Astrocyte of the spinal cord (primary cell): ENCODE results near the gene NEK11.

Experiments
- DNase-seq: peaks from one replicate; pipeline ENCODE4 v3.0.0; 2011; ENCODE audit warnings: low read depth, low spot score
- H3K4me3 ChIP-seq: 2 replicates; pipeline ENCODE4 v1.5.1; 2011; ENCODE audit warnings: low read depth, mild to moderate bottlenecking, low read length, moderate library complexity
- in situ Hi-C: cut with HindIII; loops from 2 replicates; pipeline ENCODE4 v1.10.0; 2017; ENCODE audit warnings: low sequenced_read_pairs
- TF ChIP-seq, protein P1 (sequence below): IDR thresholded peaks from 2 replicates; pipeline ENCODE4 v1.5.1; 2012; ENCODE audit warnings: low read depth, mild to moderate bottlenecking, low read length, inconsistent platforms

The NEK11 gene

DNA sequence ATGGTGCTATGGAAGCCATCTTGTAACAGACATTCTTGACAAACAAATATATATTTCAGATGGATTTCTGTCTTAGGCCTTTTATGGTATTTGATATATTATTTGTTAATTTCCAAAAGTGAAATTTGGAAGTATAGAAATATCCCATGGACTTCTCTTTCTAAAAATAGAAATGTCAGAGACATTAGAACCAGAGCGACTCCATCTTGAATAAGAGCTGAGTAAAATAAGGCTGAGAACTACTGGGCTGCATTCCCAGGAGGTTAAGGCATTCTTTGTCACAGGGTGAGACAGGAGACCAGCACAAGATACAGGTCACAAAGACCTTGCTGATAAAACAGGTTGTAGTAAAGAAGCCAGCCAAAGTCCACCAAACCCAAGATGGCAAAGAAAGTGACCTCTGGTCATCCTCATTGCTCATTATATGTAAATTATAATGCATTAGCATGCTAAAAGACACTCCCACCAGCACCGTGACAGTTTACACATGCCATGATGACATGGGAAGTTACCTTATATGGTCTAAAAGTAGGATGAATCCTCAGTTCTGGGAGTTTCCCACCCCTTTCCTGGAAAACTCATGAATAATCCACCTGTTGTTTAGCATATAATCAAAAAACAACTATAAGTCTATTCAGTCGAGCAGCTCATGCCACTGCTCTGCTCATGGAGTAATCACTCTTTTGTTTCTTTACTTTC is 146.0 kb downstream of the NEK11 start:
- no peak overlapping the region for H3K4me3 ChIP-seq
- TF ChIP-seq, protein P1, sequence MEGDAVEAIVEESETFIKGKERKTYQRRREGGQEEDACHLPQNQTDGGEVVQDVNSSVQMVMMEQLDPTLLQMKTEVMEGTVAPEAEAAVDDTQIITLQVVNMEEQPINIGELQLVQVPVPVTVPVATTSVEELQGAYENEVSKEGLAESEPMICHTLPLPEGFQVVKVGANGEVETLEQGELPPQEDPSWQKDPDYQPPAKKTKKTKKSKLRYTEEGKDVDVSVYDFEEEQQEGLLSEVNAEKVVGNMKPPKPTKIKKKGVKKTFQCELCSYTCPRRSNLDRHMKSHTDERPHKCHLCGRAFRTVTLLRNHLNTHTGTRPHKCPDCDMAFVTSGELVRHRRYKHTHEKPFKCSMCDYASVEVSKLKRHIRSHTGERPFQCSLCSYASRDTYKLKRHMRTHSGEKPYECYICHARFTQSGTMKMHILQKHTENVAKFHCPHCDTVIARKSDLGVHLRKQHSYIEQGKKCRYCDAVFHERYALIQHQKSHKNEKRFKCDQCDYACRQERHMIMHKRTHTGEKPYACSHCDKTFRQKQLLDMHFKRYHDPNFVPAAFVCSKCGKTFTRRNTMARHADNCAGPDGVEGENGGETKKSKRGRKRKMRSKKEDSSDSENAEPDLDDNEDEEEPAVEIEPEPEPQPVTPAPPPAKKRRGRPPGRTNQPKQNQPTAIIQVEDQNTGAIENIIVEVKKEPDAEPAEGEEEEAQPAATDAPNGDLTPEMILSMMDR, result no peak
- in situ Hi-C loops, result no loop called here
- no peak for DNase-seq

GRCh38 chr3:131174752-131175151 is 148.1 kb downstream of the NEK11 start:
- in situ Hi-C loops, result no loop called here
- no peak overlapping the region for H3K4me3 ChIP-seq
- TF ChIP-seq, protein P1, result no peak
- peak; percentile 24 for DNase-seq

- in situ Hi-C loops, result no loop called here
- TF ChIP-seq, protein P1, result no peak
- DNase-seq, result no peak
- H3K4me3 ChIP-seq, result no peak overlapping the region
These were observed 152.2 kb downstream of the NEK11 start for GRCh38 chr3:131178710-131179375.

GRCh38 chr3:131192701-131193100 is 166.0 kb downstream of the NEK11 start:
- in situ Hi-C loops, result no loop called here
- no peak overlapping the region for H3K4me3 ChIP-seq
- TF ChIP-seq, protein P1, result no peak
- DNase-seq, result no peak

GRCh38 chr3:131193641-131194238 is 167.1 kb downstream of the NEK11 start:
- H3K4me3 ChIP-seq, result no peak overlapping the region
- DNase-seq, result no peak
- in situ Hi-C loops, result no loop called here
- TF ChIP-seq, protein P1, result peak; percentile 7

- no peak overlapping the region for H3K4me3 ChIP-seq
- no peak for DNase-seq
- TF ChIP-seq, protein P1, result no peak
- in situ Hi-C loops, result no loop called here
These were observed 168.1 kb downstream of the NEK11 start for GRCh38 chr3:131194816-131195215.
